ENCODE measurements around the gene GCSAML.

GRCh38 chr1:247528812-247529474, 20.0 kb upstream of the GCSAML start:
- TF ChIP-seq CTCF (IDR thresholded peaks at IDR 0.05) (no peak), POLR2AphosphoS5 (IDR thresholded peaks at IDR 0.05) (no peak), POLR2A (IDR thresholded peaks at IDR 0.05) (no peak)

All from upper lobe of left lung (tissue), 4 donors.